Measurements from ENCODE around the gene MSRB2.
A peak's percentile ranks its signal among the peaks of the same experiment; 100 is the strongest.

The MSRB2 gene

DNA sequence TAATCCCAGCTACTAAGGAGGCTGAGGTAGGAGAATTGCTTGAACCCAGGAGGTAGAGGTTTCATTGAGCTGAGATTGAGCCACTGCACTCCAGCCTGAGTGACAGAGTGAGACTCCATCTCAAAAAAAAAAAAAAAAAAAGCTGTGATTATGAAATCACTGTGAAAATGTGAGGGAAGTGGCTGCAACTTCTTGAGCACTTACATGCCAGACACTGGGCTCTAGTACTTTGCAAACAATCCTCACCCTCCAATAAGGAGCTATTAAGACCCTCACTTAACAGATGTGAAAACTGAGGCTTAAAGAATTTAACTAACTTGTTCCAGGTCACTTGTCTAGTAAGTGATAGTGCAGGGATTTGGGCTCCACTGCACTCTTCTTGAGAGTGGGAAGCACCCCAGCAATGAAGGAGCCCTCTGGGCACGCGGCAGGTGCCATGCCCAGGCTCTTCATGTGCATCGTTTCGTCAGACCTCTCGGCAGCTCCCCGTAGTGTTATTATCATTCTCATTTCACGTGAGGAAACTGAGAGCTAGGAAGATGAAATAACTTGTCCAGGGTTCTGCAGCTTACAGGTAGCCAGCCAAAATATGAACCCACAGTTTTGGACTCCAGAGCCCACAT, 19.0 kb downstream of the MSRB2 start:
- DNase-seq: no peak

DNA sequence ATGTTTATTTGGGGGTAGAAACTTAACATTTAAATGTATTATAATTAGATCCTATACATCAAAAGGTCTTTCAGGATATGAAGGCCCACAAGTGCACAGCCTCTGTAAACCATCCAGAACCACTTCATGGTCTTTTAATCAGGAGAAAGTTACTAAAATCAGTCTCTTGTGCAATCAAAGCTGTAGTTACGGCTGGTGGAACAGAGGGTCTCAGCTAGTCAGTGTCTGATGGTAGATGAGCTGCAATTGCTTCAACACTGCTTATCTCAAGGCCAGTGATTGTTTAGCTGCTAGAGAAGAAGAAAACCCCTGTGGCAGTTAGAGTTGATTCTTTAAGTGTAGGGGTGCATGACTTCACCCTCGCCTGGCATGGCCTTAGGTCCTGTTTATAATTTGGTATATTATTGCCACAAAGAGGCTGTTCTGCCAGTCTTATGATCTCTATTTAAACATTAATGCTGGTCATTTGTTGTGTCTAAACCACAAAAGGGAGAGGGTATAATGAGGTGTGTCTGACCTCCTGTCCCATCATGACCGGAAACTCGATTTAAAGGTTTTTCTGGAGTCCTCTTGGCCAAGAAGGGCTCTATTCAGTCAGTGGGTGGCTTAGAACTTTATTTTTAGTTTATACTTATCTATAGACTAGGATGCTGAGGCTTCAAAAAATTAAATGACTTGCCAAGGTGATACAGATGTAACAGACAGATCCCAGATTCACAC, 21.3 kb downstream of the MSRB2 start:
- no peak for DNase-seq

DNA sequence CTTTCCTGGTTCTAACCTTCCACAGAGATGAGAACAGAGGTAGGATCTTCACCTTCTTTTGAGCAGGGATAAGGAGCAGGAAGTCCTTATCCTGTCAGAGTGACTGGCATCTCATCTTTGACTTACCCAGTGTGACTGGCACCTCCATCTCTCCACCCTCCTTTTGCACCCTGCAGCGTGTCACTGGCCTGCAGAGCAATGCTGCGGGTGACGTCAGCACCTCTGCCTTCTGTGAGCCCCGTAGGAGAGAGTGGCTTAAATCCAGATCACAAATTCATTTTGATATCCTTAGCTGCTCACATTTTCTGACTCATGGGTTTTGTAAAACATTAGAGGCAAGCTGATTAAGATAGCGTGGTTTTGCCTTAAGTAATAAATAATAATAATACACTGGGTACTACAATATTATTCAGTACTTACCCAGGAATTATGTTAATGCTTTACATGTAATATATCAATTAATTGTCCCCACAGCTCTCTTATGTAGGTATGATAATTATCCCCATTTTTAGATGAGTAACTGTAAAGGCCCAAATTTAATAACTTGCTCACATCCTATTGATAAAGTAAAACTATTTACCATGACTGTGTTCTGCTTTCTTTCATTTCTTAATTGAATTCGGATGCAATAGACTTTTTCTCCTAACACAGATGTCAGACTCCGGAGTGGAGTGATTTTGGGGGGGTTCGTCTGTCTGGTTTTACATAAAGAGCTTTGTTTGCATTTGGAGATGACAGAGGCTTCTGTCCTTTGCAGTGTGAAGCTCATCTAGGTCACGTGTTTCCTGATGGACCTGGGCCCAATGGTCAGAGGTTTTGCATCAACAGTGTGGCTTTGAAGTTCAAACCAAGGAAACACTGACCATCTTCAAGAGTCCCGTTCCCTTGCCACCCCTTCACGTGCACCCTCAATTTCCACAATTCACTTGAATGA, 24.9 kb downstream of the MSRB2 start:
- no peak for DNase-seq

DNA sequence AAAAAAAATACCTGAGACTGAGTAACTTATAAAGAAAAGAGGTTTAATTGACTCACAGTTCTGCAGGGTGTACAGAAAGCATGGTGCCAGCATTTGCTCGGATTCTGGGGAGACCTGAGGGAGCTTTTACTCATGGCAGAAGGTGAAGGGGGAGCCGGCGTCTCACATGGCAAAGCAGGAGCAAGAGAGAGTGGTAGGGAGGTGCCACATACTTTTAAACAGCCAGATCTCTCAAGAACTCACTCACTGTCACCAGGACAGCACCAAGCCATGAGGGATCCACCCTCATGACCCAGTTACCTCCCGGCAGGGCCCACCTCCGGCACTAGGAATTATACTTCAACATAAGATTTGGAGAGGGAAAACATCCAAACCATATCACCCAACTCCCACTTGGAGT, 25.8 kb downstream of the MSRB2 start:
- no peak for DNase-seq

DNA sequence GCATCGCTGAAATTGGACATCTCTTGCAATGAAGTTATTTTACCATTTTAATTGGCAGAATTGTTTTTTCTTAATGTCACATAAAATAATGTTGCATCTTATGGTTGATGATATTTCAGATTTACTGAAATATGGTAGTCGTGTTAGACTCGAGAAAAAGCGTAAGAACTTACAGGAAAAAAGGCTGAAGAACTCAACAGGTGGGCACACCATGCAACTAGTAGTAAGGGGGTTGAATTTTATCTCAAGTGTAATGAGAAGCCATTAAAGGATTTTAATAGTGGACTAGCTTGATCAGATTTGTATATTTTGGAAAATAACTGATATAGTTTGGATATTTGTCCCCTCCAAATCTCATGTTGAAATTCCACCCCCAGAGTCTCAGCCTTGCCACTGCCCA, 41.1 kb downstream of the MSRB2 start:
- DNase-seq: no peak

DNA sequence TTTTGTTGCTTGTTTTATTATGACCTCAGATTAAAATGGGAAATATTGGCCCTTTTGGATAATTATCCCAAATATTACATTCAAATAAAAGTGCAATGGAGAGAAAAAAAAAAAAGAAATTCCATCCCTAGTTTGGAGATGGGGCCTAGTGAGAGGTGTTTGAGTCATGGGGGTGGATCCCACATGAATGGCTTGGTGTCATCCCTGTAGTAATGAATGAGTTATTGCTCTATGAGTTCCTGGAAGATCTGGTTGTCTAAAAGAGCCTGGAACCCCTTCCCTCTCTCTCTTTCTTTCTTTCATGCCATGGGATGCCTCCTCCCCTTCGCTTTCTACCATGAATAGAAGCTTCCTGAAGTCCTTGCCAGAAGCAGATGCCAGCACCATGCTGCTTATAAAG, 44.3 kb downstream of the MSRB2 start:
- DNase-seq: no peak

DNA sequence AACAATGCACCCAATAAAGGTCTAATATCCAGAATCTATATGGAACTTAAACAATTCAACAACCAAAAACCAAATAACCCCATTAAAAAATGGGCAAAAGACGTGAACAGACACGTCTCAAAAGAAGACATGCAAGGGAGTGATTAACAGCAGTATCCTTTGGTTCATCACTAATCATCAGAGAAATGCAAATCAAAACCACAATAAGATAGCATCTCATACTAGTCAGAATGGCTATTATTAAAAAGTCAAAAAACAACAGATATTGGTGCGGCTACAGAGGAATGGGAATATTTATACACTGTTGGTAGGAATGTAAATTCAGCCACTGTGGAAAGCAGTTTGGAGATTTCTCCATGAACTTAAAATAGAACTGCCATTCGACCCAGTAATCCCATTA, 46.6 kb downstream of the MSRB2 start:
- no peak for DNase-seq

DNA sequence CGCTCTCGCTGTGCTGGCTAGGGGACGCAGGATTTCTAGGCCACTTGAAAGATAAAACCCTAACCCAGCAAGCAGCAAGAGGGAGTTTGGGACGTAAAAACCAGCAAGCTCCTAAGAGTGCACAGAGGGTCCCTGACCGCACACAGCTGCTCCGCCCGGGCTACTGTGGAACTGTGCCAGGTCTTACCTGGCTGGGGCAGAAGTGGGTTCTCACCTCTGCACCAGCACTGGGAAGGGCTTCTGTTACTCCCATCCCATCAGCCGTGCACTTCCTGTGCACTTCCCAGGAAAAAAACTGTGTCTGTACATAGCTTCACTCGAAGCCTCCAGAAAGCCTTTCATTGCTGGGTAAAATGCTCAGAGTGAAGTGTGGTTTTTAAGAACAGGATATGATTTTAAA, 50.9 kb downstream of the MSRB2 start:
- no peak for DNase-seq

DNA sequence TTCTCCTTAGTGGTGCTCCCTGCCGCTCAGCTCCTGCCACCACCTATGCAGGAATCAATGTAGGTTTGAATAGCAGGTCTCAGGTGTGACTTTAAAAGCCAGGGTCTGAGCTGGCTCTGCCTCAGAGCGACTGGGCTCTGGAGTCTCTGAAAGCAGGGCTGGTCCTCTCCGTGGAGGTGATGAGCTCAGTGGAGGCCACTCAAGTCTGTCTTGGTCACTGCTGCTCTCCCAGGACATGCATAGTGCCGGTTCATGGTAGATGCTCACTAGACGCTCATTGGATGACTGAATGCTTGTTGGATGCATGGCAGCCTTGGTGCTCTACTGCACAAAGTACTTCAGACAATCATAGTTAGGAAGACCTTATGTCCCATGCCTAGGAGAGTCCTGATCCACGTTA, 51.7 kb downstream of the MSRB2 start:
- no peak for DNase-seq

DNA sequence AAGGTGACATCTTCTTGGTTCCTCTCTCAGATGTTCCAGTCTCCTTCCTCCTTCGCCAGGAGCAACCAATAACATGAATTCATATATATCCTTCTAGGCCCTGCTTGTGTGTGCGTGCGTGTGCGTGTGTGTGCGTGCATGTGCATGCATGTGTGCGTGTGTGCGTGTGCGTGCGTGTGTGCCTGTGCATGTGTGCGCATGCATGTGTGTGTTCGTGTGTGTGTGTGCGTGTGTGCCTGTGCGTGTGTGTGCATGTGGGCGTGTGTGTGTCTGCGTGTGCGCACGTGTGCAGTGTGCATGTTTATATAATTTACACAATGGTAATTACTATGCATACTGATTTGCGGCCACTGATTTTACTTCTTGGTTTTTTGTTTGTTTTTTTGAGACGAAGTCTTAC, 52.8 kb downstream of the MSRB2 start:
- DNase-seq: no peak

DNA sequence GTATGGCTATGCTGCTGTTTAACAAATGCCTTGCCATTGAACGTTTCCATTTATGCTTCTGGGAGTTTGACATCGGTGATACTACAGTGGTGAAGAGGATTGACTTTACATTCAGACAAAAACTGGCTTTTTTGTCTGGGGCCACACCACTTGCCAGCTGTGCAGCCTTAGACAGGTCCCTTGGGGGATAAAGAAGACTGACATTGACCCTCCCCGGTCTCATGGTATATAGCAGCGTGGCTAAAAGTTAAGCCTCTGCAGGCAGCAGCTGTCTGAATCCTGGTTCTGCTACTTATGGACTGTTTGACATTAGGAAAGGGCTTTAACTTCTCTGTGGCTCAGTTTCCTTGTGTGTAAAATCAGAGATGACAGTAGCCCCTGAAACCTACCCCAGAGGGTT, 54.7 kb downstream of the MSRB2 start:
- DNase-seq: no peak

DNA sequence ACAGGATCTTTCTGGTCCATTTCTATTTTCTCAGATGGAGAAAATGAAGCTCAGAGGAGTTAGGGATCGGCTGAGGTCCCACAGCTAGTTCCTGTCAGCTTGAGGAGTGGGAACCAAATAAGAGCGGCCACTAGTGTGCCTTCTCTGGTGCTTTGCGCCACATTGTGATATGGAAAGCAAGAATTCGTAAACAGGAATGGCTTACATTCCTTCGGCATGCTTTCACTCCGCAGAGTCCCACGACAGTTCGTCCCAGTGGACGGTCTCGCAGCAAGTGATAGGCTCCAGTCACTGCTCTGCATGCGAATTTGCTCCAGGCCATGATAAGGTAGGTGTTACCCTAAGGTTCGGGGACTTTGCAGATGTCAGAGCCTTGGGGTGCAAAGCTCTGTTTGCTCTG, 55.2 kb downstream of the MSRB2 start:
- DNase-seq: no peak

DNA sequence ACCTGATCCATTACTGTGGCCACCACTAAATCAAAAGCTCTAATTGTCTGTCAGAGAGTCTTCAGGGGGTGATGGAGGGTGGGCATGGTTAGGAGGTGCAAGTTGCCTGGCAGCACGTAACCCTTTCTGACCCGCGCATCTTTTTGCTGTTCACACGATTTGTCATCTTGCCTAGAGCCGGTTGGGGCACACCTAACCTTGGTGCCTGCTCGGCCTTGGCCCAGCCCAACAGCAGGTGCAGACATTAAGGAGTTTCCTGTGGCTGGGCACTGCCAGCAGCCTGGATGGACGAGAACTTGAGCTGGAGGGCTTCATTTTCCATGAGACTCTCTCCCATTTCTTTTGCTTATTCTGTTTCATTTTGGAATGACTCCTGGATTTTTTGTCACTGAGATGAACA, 55.7 kb downstream of the MSRB2 start:
- no peak for DNase-seq

DNA sequence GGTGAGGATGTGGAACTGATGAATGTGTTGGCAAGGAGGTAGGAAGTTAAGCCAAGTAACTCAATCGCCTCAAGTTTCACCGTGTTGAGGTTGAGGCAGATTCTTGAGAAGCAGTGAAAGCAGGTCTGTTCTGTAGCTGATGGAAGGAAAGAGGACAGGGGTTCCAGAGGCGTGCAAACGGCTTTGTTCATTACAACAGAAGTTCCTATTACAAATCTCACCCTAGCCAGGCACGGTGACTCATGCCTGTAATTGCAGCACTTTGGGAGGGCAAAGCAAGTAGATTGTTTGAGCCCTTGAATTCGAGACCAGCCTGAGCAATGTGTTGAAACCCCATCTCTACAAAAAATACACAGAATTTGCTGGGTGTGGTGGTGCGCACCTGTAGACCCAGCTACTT, 59.8 kb downstream of the MSRB2 start:
- no peak for DNase-seq

DNA sequence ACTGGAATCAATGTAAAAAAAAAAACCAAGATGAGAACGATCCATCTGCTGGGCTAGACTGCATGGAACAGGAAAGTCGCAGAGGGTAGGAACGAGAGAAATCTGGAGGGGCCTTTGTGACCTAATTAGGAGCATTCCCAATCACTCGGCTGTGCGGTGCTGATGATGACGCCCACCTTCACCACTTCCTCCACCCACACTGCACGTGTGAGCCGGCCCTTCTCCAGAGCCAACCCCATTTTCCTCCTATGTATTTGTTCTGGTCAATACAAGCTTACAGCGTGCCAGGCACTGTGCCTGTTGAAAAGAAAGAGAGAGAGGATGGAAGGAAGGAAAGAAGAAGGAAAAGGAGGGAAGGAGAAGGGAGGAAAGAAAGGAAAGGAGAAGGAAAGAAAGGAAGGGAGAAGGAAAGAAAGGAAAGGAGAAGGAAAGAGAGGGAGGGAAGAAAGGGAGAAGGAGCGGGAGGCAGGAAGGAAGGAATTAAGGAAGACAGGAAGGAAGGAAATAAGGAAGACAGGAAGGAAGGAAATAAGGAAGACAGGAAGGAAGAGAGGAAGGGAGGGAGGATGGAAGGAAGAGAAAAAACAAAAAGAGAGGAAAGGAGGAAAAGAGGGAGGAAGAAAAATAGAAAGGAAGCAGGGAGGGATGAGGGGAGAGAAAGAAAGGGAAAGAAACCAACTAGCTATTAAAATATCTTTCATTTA, 61.2 kb downstream of the MSRB2 start:
- no peak for DNase-seq

DNA sequence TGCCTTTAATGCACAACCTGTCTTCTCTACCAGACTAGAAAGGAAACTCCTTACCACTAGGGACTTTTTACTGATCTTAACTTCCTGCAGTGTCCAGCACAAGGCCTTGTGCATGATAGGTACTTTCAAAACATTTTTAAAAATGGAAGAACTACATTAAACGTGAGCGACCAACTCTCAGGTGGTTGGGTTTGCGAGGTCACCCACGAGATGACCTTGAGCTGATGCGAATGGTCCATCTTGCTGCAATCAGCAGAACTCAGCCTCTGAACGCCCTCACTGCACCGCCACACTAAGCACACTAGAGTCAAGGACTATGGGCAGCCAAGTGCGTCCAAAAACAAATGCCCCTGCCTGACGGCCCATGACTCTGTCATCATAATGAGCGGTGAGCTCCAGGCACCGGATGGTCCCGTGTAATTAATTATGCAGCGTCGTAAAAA, 61.9 kb downstream of the MSRB2 start:
- DNase-seq: peak; percentile 1

DNA sequence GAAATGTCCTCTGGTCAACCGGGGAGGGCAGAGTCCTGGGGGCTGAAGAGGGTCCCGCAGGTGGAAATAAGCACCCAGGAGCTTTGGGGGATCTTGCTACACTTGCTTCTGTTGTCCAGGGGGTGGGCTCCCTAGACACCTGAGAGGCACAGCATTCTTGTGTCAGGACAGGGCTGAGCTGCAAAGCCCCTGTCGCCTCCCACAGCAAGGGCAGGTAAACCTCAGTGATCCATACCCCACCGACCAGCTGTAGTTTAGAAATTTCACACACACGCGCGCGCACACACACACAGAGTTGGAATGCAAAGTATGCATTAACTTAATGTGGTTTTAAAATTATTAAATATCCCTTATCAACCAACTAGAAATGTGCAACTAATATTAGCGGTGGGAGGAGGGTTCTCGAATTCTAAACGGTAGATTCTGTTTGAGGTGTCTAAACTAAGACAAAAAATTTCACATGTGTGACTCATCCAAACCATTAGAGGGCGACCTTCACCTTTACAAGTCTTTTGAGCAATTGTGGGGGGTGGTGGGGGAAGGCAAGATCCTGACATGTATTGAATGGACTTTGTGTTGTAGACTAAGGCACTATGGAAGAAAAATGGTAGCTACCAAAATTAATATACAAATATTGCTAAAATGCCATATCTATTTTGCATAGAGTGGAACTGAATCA, 62.5 kb downstream of the MSRB2 start:
- peak; percentile 34 for DNase-seq

DNA sequence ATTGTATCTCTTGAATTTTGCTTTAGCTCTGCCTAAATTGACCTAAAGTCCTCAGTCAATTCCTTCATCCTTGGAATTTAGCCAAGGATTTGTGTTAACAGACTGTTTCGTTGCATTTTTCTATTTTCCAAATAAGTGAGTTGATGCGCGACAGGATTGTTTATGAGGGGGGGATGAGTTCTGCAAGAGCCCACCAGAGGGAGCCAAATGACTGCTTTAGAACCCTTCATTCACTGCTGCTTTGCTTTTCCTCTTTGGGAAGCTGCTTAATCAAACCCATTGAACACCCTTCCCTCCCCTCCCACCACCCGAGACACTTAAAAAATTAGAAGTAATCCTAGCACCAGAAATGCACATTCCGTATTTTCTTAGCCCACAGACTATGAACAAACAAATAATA, 63.0 kb downstream of the MSRB2 start:
- peak; percentile 12 for DNase-seq

DNA sequence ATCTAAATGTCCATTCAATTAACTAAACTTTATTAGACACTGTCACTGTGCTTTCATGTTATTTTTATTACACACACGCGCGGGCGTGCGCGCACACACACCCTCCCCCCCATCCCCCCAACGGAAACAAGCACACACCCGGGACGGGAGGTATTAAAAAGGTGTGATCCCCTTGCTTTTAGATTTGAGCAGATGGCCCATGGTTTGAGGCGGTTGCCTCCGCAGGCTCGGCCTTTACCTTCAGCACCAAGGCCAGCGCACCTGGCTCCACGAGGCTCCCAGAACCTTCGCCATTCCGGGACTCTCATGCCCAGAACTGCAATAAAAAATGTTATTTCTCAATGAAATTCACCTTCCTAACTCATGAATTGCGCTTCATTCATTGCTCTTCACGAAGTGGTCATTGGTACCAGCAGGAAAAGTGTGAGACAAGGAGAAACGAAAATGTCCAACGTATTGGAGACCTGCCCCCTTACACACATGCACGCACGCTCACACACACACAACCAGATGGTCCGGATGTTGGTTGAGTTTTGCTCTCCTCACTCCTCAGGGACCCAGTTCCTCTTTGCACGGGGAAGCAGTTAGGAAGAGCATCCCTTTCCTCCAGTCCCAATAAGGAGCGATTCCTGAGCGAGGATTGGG, 76.0 kb downstream of the MSRB2 start:
- DNase-seq: no peak
